SK-N-SH treated with all-trans-retinoic acid at 6 μM for 48 hours (cell line): ENCODE results near the gene FAM228B.

ENCODE experiments used
- ATAC-seq: fragments of 200-7000 bp; cut with Tn5 transposase; 3 replicates; pipeline ENCODE4 v1.9.1; 2020; ENCODE audit warnings: mild to moderate bottlenecking, moderate library complexity
- ARNTL ChIP-seq: fragments of 450-650 bp; formaldehyde crosslinking; IDR thresholded peaks from 2 replicates; pipeline ENCODE4 v1.5.0; 2020; ENCODE audit warnings: low read depth, mild to moderate bottlenecking, moderate library complexity, borderline replicate concordance
- BACH2 ChIP-seq: fragments of 250-450 bp; sonication (Bioruptor Pico); IDR thresholded peaks from 2 replicates; pipeline ENCODE4 v1.9.0; 2021; ENCODE audit warnings: mild to moderate bottlenecking, borderline replicate concordance
- CREB5 ChIP-seq: fragments of 250-450 bp; sonication (Bioruptor Pico); IDR thresholded peaks from 2 replicates; pipeline ENCODE4 v1.5.1; 2020; ENCODE audit warnings: low read depth, mild to moderate bottlenecking, moderate library complexity
- CSDC2 ChIP-seq: fragments of 250-450 bp; sonication (Bioruptor Pico); IDR thresholded peaks from 2 replicates; pipeline ENCODE4 v1.5.0; 2020; ENCODE audit warnings: mild to moderate bottlenecking, moderate library complexity
- CSRNP3 ChIP-seq: fragments of 250-450 bp; sonication (Bioruptor Pico); IDR thresholded peaks from 2 replicates; pipeline ENCODE4 v1.5.1; 2021; ENCODE audit warnings: mild to moderate bottlenecking, moderate library complexity
- ESRRG ChIP-seq: fragments of 250-450 bp; sonication (Bioruptor Pico); IDR thresholded peaks from 2 replicates; pipeline ENCODE4 v1.6.1; 2021; ENCODE audit warnings: mild to moderate bottlenecking
- GLIS3 ChIP-seq: fragments of 250-450 bp; sonication (Bioruptor Pico); IDR thresholded peaks from 2 replicates; pipeline ENCODE4 v1.5.0; 2020; ENCODE audit warnings: mild to moderate bottlenecking, moderate library complexity
- ISL1 ChIP-seq: fragments of 250-450 bp; sonication (Bioruptor Pico); IDR thresholded peaks from 2 replicates; pipeline ENCODE4 v2.1.2; 2022; ENCODE audit warnings: mild to moderate bottlenecking, moderate library complexity
- OSR1 ChIP-seq: fragments of 250-450 bp; sonication (Bioruptor Pico); IDR thresholded peaks from 2 replicates; pipeline ENCODE4 v1.8.0; 2022; ENCODE audit warnings: moderate library complexity, mild to moderate bottlenecking, inconsistent platforms
- PATZ1 ChIP-seq: fragments of 250-450 bp; sonication (Bioruptor Pico); IDR thresholded peaks from 2 replicates; pipeline ENCODE4 v1.8.0; 2020; ENCODE audit warnings: mild to moderate bottlenecking, moderate library complexity, borderline replicate concordance
- POU6F1 ChIP-seq: fragments of 250-450 bp; sonication (Bioruptor Pico); IDR thresholded peaks from 2 replicates; pipeline ENCODE4 v1.8.0; 2021; ENCODE audit warnings: low read depth, mild to moderate bottlenecking, moderate library complexity, borderline replicate concordance
- PPARA ChIP-seq: fragments of 250-450 bp; sonication (Bioruptor Pico); IDR thresholded peaks from 2 replicates; pipeline ENCODE4 v1.5.0; 2020; ENCODE audit warnings: mild to moderate bottlenecking, borderline replicate concordance
- RARB ChIP-seq: fragments of 250-450 bp; sonication (Bioruptor Pico); IDR thresholded peaks from 2 replicates; pipeline ENCODE4 v1.8.0; 2021; ENCODE audit warnings: mild to moderate bottlenecking, moderate library complexity
- SNAI2 ChIP-seq: fragments of 250-450 bp; sonication (Bioruptor Pico); IDR thresholded peaks from 2 replicates; pipeline ENCODE4 v1.5.0; 2020; ENCODE audit warnings: mild to moderate bottlenecking, moderate library complexity
- TCF4 ChIP-seq: fragments of 250-450 bp; sonication (Bioruptor Pico); IDR thresholded peaks from 2 replicates; pipeline ENCODE4 v1.8.0; 2021; ENCODE audit warnings: mild to moderate bottlenecking, moderate library complexity, borderline replicate concordance
- TOX ChIP-seq: fragments of 250-450 bp; sonication (Bioruptor Pico); IDR thresholded peaks from 2 replicates; pipeline ENCODE4 v1.8.0; 2021; ENCODE audit warnings: mild to moderate bottlenecking, moderate library complexity, borderline replicate concordance
- TSHZ2 ChIP-seq: fragments of 250-450 bp; sonication (Bioruptor Pico); IDR thresholded peaks from 2 replicates; pipeline ENCODE4 v1.5.0; 2020; ENCODE audit warnings: mild to moderate bottlenecking, moderate library complexity
- ZC3H10 ChIP-seq: fragments of 250-450 bp; sonication (Bioruptor Pico); IDR thresholded peaks from 2 replicates; pipeline ENCODE4 v1.5.1; 2021; ENCODE audit warnings: mild to moderate bottlenecking, moderate library complexity
- ZFP3 ChIP-seq: fragments of 250-450 bp; sonication (Bioruptor Pico); IDR thresholded peaks from 2 replicates; pipeline ENCODE4 v1.5.0; 2020; ENCODE audit warnings: mild to moderate bottlenecking, moderate library complexity
- ZFP30 ChIP-seq: fragments of 450-650 bp; formaldehyde crosslinking; IDR thresholded peaks from 2 replicates; pipeline ENCODE4 v1.5.0; 2022; ENCODE audit warnings: mild to moderate bottlenecking, moderate library complexity
- ZNF565 ChIP-seq: fragments of 450-650 bp; formaldehyde crosslinking; conservative IDR thresholded peaks from 2 replicates; pipeline ENCODE4 v1.5.0; 2020; ENCODE audit warnings: low read depth, mild to moderate bottlenecking, moderate library complexity
- ZNF70 ChIP-seq: fragments of 450-650 bp; formaldehyde crosslinking; IDR thresholded peaks from 2 replicates; pipeline ENCODE4 v1.5.0; 2020; ENCODE audit warnings: mild to moderate bottlenecking, moderate library complexity
- ZNF8 ChIP-seq: fragments of 450-650 bp; formaldehyde crosslinking; IDR thresholded peaks from 2 replicates; pipeline ENCODE4 v1.5.0; 2020; ENCODE audit warnings: mild to moderate bottlenecking, moderate library complexity

Gene FAM228B

GRCh38 chr2:24075915-24076848 is 47.1 kb upstream of the FAM228B start, which contains the start of gene SF3B6:
Gene SF3B6, minus strand, starts transcription at chr2:24076326. Its CDS starts 97 bp downstream, at chr2:24076229.
- 0 out of 2 replicates have a peak, but pooled peaks have one; percentile 42 for TF ChIP-seq ZFP30
- TF ChIP-seq ARNTL, result no peak
- TF ChIP-seq TOX (CRISPR knock-in tag), result no peak
- no peak for TF ChIP-seq ZFP3 (CRISPR knock-in tag)
- TF ChIP-seq CSDC2, result no peak; the same call in 1 of the 2 replicates
- peak; percentile 14; the same call in 1 of the 2 replicates for TF ChIP-seq ZNF70 (CRISPR knock-in tag)
- peak; percentile 87; the same call in 1 of the 2 replicates for TF ChIP-seq POU6F1 (CRISPR knock-in tag)
- no peak for TF ChIP-seq RARB (CRISPR knock-in tag)
- TF ChIP-seq GLIS3, result no peak
- no peak for TF ChIP-seq SNAI2 (CRISPR knock-in tag)
- peak; percentile 16; the same call in 1 of the 2 replicates for TF ChIP-seq ZNF8 (CRISPR knock-in tag)
- TF ChIP-seq ISL1 (CRISPR knock-in tag), result no peak
- no peak for TF ChIP-seq ESRRG (CRISPR knock-in tag)
- no peak for TF ChIP-seq BACH2
- TF ChIP-seq CSRNP3 (CRISPR knock-in tag), result no peak
- TF ChIP-seq CREB5, result 0 out of 2 replicates have a peak, but pooled peaks have one; percentile 26
- TF ChIP-seq OSR1 (CRISPR knock-in tag), result no peak
- TF ChIP-seq TSHZ2, result no peak
- no peak for TF ChIP-seq TCF4
- TF ChIP-seq ZC3H10 (CRISPR knock-in tag), result no peak
- no peak for TF ChIP-seq PATZ1
- TF ChIP-seq ZNF565, result peak; percentile 68; the same call in 1 of the 2 replicates
- TF ChIP-seq PPARA (CRISPR knock-in tag), result no peak
- ATAC-seq, result peak; percentile 92

GRCh38 chr2:24076849-24077534 is 46.3 kb upstream of the FAM228B start:
- ATAC-seq, result peak; percentile 39
- TF ChIP-seq TOX (CRISPR knock-in tag), result no peak
- TF ChIP-seq PATZ1, result no peak
